Activated CD4-positive, alpha-beta memory T cell treated with anti-CD3 and anti-CD28 coated beads for 36 hours (primary cell): Measurements from ENCODE around the gene SLC25A18. TPM values are rescaled to one million over a fixed set of nuclear protein-coding genes. Genes with fewer than 3 reads are reported as not detected.

Source experiments
- CTCF ChIA-PET: fragments of 350-600 bp; sonication (Branson Sonifier 250); formaldehyde crosslinking; loops from one replicate; lab custom pipeline; 2021; ENCODE audit warnings: antibody characterized with exemption, inconsistent platforms; lab: Charles Lee
- POLR2A ChIA-PET: fragments of 350-600 bp; sonication (Branson Sonifier 250); formaldehyde crosslinking; loops from one replicate; lab custom pipeline; 2021; ENCODE audit warnings: antibody characterized with exemption; lab: Charles Lee
- DNase-seq: peaks from one replicate; pipeline ENCODE4 v3.0.0-alpha.2; 2020
- H3K27ac Mint-ChIP-seq: one replicate; pipeline ENCODE4 v1.8.0; 2021; ENCODE audit warnings: mixed read lengths
- H3K27me3 Mint-ChIP-seq: one replicate; pipeline ENCODE4 v1.8.0; 2021; ENCODE audit warnings: mixed read lengths
- H3K36me3 Mint-ChIP-seq: one replicate; pipeline ENCODE4 v1.8.0; 2021; ENCODE audit warnings: mixed read lengths
- H3K4me1 Mint-ChIP-seq: one replicate; pipeline ENCODE4 v1.8.0; 2021; ENCODE audit warnings: low read depth, mixed read lengths
- H3K4me3 Mint-ChIP-seq: one replicate; pipeline ENCODE4 v1.8.0; 2021; ENCODE audit warnings: mild to moderate bottlenecking, mixed read lengths
- H3K9me3 Mint-ChIP-seq: one replicate; pipeline ENCODE4 v1.8.0; 2021; ENCODE audit warnings: mixed read lengths
- intact Hi-C: fragments of 100-400 bp; cut with micrococcal nuclease; formaldehyde crosslinking; loops from one replicate; pipeline ENCODE4 v1.15.1; 2023
- total RNA-seq, 2 experiments: library from RNA; stranded (reverse); gene quantifications; one replicate each; pipeline ENCODE4 v1.2.3, GENCODE V29; 2021

Gene SLC25A18
- total RNA-seq, 2 experiments from 2014 or later: not detected

- H3K4me1 Mint-ChIP-seq: no peaks in the 10 kb centered on the region
- DNase-seq: no peak
- ChIA-PET CTCF (no interaction called here), POLR2A (no interaction called here)
- no peaks in the 10 kb centered on the region for H3K27me3 Mint-ChIP-seq
- intact Hi-C loops: no loop called here
- H3K9me3 Mint-ChIP-seq: no peaks in the 10 kb centered on the region
- peaks cover 37% of the 10 kb centered on the region for H3K36me3 Mint-ChIP-seq
- H3K4me3 Mint-ChIP-seq: no peak overlapping the region
- no peak overlapping the region for H3K27ac Mint-ChIP-seq
These were observed 27.3 kb downstream of the SLC25A18 start for GRCh38 chr22:17590586-17590985.

GRCh38 chr22:17592201-17592600, 28.9 kb downstream of the SLC25A18 start:
- Mint-ChIP-seq H3K36me3 (peaks cover 46% of the 10 kb centered on the region), H3K4me3 (no peak overlapping the region), H3K4me1 (peaks cover under 1% of the 10 kb centered on the region), H3K27me3 (no peaks in the 10 kb centered on the region), H3K9me3 (no peaks in the 10 kb centered on the region), H3K27ac (no peak overlapping the region)
- ChIA-PET CTCF (interaction anchor here (0.8 kb wide), 1 partner anchor 420 kb away, joined by 3 read pairs; no protein-coding TSS in a partner anchor), POLR2A (no interaction called here)
- DNase-seq: no peak
- intact Hi-C loops: no loop called here

DNA sequence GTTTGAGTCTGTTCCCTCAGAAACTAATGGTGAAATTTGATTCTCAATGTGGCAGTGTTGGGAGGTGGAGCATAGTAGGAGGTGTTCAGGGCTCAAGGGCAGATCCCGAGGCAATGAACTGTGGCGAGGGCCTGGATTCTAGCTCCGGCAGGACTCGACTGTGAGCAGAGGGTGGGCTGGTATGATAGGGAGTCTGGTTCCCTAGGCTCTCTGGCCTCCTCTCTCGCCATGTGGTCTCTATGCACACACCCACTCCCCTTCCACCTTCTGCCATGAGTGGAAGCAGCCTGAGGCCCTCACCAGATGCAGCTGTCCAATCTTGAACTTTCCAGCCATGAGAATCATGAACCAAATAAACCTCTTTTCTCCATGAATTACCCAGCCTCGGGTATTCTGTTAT, 32.9 kb downstream of the SLC25A18 start:
- intact Hi-C loops: no loop called here
- DNase-seq: no peak
- ChIA-PET CTCF (no interaction called here), POLR2A (no interaction called here)
- no peaks in the 10 kb centered on the region for H3K9me3 Mint-ChIP-seq
- no peaks in the 10 kb centered on the region for H3K27me3 Mint-ChIP-seq
- H3K4me3 Mint-ChIP-seq: no peak overlapping the region
- peaks cover 2% of the 10 kb centered on the region for H3K4me1 Mint-ChIP-seq
- peak overlapping the region; percentile 34 for H3K27ac Mint-ChIP-seq
- H3K36me3 Mint-ChIP-seq: peaks cover 52% of the 10 kb centered on the region

GRCh38 chr22:17597217-17597616, 33.9 kb downstream of the SLC25A18 start:
- Mint-ChIP-seq H3K4me1 (peaks cover 2% of the 10 kb centered on the region), H3K9me3 (no peaks in the 10 kb centered on the region), H3K27me3 (no peaks in the 10 kb centered on the region), H3K27ac (peak overlapping the region; percentile 56), H3K4me3 (no peak overlapping the region), H3K36me3 (peaks cover 45% of the 10 kb centered on the region)
- no peak for DNase-seq
- intact Hi-C loops: no loop called here
- ChIA-PET CTCF (no interaction called here), POLR2A (interaction anchor here (1.0 kb wide), 1 partner anchor 522 kb away, joined by 3 read pairs; no protein-coding TSS in a partner anchor)

- ChIA-PET POLR2A (no interaction called here), CTCF (no interaction called here)
- H3K9me3 Mint-ChIP-seq: no peaks in the 10 kb centered on the region
- intact Hi-C loops: no loop called here
- no peak overlapping the region for H3K4me3 Mint-ChIP-seq
- peaks cover 2% of the 10 kb centered on the region for H3K4me1 Mint-ChIP-seq
- H3K27me3 Mint-ChIP-seq: no peaks in the 10 kb centered on the region
- no peak for DNase-seq
- peaks cover 37% of the 10 kb centered on the region for H3K36me3 Mint-ChIP-seq
- no peak overlapping the region for H3K27ac Mint-ChIP-seq
These were observed 35.0 kb downstream of the SLC25A18 start for GRCh38 chr22:17598318-17598717.

- intact Hi-C loops: no loop called here
- CTCF ChIA-PET: interaction anchor here (0.7 kb wide), 1 partner anchor 17 kb away, joined by 4 read pairs; no protein-coding TSS in a partner anchor
- H3K27me3 Mint-ChIP-seq: no peaks in the 10 kb centered on the region
- H3K4me1 Mint-ChIP-seq: peaks cover 2% of the 10 kb centered on the region
- peaks cover 26% of the 10 kb centered on the region for H3K36me3 Mint-ChIP-seq
- H3K4me3 Mint-ChIP-seq: no peak overlapping the region
- H3K27ac Mint-ChIP-seq: no peak overlapping the region
- no peak for DNase-seq
- H3K9me3 Mint-ChIP-seq: no peaks in the 10 kb centered on the region
- POLR2A ChIA-PET: no interaction called here
These were observed 37.7 kb downstream of the SLC25A18 start for GRCh38 chr22:17601031-17601430.

GRCh38 chr22:17603668-17604067, 40.4 kb downstream of the SLC25A18 start:
- H3K36me3 Mint-ChIP-seq: peaks cover 10% of the 10 kb centered on the region
- H3K4me1 Mint-ChIP-seq: peaks cover 3% of the 10 kb centered on the region
- intact Hi-C loops: no loop called here
- H3K27ac Mint-ChIP-seq: no peak overlapping the region
- no peaks in the 10 kb centered on the region for H3K27me3 Mint-ChIP-seq
- H3K9me3 Mint-ChIP-seq: no peaks in the 10 kb centered on the region
- ChIA-PET CTCF (no interaction called here), POLR2A (no interaction called here)
- no peak overlapping the region for H3K4me3 Mint-ChIP-seq
- no peak for DNase-seq

GRCh38 chr22:17606496-17606895, 43.2 kb downstream of the SLC25A18 start:
- ChIA-PET CTCF (no interaction called here), POLR2A (interaction anchor here (1.0 kb wide), 1 partner anchor 32 kb away, joined by 3 read pairs; the partner anchor contains the start of gene BCL2L13)
- no peak for DNase-seq
- H3K27ac Mint-ChIP-seq: no peak overlapping the region
- H3K4me3 Mint-ChIP-seq: no peak overlapping the region
- peaks cover 9% of the 10 kb centered on the region for H3K36me3 Mint-ChIP-seq
- peaks cover 3% of the 10 kb centered on the region for H3K4me1 Mint-ChIP-seq
- intact Hi-C loops: no loop called here
- H3K27me3 Mint-ChIP-seq: no peaks in the 10 kb centered on the region
- H3K9me3 Mint-ChIP-seq: no peaks in the 10 kb centered on the region

GRCh38 chr22:17607891-17608521, 44.7 kb downstream of the SLC25A18 start:
- ChIA-PET POLR2A (no interaction called here), CTCF (no interaction called here)
- DNase-seq: no peak
- Mint-ChIP-seq H3K4me3 (no peak overlapping the region), H3K27ac (no peak overlapping the region), H3K27me3 (no peaks in the 10 kb centered on the region), H3K4me1 (peaks cover 3% of the 10 kb centered on the region), H3K36me3 (peaks cover 16% of the 10 kb centered on the region), H3K9me3 (no peaks in the 10 kb centered on the region)
- intact Hi-C loops: no loop called here

GRCh38 chr22:17612057-17612456, 48.8 kb downstream of the SLC25A18 start:
- intact Hi-C loops: no loop called here
- H3K27me3 Mint-ChIP-seq: no peaks in the 10 kb centered on the region
- ChIA-PET CTCF (interaction anchor here (0.7 to 1.4 kb wide), 2 partner anchors 111 to 244 kb away, joined by 3 read pairs; no protein-coding TSS in a partner anchor), POLR2A (no interaction called here)
- no peak overlapping the region for H3K4me3 Mint-ChIP-seq
- no peaks in the 10 kb centered on the region for H3K9me3 Mint-ChIP-seq
- DNase-seq: no peak
- H3K27ac Mint-ChIP-seq: no peak overlapping the region
- H3K4me1 Mint-ChIP-seq: peaks cover 2% of the 10 kb centered on the region
- peaks cover 18% of the 10 kb centered on the region for H3K36me3 Mint-ChIP-seq

DNA sequence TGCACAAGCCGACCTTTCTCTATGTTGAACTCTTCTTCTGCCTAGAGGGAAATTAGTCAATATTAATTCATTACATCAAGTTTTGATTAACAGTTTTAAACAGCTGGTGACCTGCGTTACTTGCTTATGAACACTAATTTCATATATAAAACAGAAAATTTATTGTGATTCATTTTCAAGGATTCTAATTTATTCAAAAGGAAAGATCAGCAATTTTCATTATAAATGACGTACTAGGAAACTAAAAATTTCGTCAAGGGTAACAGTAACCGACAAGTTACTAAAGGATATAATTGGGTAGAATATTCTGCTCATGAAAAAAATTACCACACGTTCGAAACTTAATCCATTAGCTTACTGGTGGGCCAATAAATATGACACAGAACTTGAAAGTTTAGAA, 50.0 kb downstream of the SLC25A18 start:
- POLR2A ChIA-PET: no interaction called here
- H3K36me3 Mint-ChIP-seq: peaks cover 22% of the 10 kb centered on the region

DNA sequence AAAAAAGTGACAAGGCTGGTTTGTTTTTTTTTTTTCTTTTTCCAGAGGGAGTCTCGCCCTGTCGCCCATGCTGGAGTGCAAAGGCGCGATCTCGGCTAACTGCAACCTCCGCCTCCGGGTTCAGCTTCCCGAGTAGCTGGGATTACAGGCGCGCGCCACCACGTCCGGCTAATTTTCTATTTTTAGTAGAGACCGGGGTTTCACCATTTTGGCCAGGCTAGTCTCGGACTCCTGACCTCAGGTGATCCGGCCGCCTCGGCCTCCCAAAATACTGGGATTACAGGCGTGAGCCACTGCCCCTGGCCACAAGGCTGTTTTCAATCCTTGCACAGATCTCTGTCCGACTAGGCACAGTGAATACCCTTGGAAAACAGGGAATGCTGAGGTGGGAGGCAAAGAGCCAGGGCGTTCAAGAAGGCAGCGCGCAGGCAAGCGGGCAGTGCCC, 64.7 kb downstream of the SLC25A18 start:
- Mint-ChIP-seq H3K36me3 (peaks cover 7% of the 10 kb centered on the region), H3K9me3 (no peaks in the 10 kb centered on the region), H3K27me3 (no peaks in the 10 kb centered on the region), H3K4me3 (peak overlapping the region; percentile 94), H3K4me1 (peaks cover 29% of the 10 kb centered on the region), H3K27ac (peak overlapping the region; percentile 79)
- DNase-seq: no peak
- ChIA-PET POLR2A (interaction anchor here (0.6 kb wide), 1 partner anchor 127 kb away, joined by 3 read pairs; no protein-coding TSS in a partner anchor), CTCF (no interaction called here)
- intact Hi-C loops: loop anchor here (1.0 to 5.0 kb wide), 3 partner anchors 10 to 546 kb away; partner anchors contain the start of genes BCL2L13, BID and IL17RA

More for the DNA sequence above, 50.0 kb downstream of the SLC25A18 start:
- peaks cover 2% of the 10 kb centered on the region for H3K4me1 Mint-ChIP-seq
- CTCF ChIA-PET: no interaction called here
- intact Hi-C loops: no loop called here
- H3K27ac Mint-ChIP-seq: no peak overlapping the region
- DNase-seq: no peak
- no peaks in the 10 kb centered on the region for H3K9me3 Mint-ChIP-seq
- H3K27me3 Mint-ChIP-seq: no peaks in the 10 kb centered on the region
- no peak overlapping the region for H3K4me3 Mint-ChIP-seq
